NCI-H1417 (cell line): ENCODE results near the gene KDF1.
"Not testable (repeated sequence)": the region's sequence is repeated elsewhere in the genome, so short reads cannot be mapped to it uniquely, and the experiment has no call there.

ENCODE experiments used
- DNase-seq, 3 experiments: peaks; one replicate each; lab custom pipeline; 2025; lab: John Stamatoyannopoulos, UW

KDF1 gene

DNA sequence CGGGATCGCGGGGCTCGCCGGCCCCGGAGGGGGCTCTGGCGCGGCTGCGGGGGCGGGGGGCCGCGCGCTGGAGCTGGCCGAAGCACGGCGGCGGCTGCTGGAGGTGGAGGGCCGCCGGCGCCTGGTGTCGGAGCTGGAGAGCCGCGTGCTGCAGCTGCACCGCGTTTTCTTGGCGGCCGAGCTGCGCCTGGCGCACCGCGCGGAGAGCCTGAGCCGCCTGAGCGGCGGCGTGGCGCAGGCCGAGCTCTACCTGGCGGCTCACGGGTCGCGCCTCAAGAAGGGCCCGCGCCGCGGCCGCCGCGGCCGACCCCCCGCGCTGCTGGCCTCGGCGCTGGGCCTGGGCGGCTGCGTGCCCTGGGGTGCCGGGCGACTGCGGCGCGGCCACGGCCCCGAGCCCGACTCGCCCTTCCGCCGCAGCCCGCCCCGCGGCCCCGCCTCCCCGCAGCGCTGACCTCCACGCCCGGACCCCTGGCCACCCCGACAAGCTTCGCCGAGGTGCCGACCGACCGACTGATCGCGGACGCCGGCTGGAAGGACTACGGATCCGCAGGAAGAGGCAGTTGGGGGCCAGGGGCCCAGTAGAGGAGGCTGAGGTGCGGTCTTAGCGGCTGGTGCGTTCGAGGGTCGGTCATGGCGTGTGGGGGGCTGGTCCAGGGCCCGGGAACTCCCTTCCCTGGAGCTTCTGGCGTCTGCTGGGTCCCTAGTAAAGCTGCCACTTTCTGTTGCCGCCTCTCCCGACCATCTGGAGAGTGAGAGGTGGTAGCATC, 33.9 kb upstream of the KDF1 start:
- peak; percentile 22 to 47 (median 35) for DNase-seq

DNA sequence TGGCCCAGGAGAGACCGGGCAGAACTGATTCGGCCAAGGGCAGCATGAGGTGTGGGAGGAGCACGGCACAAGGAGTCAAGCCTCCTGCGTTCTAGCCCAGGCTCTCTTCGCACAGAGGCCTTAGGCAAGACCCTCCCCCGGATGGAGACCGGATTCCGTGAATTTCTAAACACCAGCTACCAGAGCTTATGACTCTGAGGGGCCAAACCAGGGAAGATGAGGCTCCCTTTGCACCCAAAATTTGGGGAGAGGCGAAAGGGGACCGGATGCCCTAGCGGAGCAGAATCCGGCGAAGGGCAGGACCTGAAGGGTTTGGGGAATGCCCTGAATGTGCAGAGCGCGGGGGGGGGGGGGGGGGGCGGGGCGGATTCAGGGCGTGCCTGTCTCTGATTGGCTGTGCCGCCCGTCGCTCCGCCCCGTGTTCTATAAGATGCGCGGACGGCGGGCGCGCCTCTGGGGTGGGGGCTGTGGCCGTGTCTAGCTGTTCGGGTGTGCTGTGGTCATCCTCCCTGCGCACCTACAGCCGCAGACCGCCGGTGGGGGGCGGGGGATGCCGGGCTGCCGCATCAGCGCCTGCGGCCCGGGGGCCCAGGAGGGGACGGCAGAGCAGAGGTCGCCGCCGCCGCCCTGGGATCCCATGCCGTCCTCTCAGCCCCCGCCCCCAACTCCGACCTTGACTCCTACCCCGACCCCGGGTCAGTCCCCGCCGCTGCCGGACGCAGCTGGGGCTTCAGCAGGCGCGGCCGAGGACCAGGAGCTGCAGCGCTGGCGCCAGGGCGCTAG, 33.2 kb upstream of the KDF1 start, which contains the start of gene TRNP1:
TRNP1 (plus strand) TSS at position 456 of the 783 bp plus-strand sequence; CDS start at position 551, 95 bp downstream.
- DNase-seq = peak; percentile 62 to 88 (median 77)

DNA sequence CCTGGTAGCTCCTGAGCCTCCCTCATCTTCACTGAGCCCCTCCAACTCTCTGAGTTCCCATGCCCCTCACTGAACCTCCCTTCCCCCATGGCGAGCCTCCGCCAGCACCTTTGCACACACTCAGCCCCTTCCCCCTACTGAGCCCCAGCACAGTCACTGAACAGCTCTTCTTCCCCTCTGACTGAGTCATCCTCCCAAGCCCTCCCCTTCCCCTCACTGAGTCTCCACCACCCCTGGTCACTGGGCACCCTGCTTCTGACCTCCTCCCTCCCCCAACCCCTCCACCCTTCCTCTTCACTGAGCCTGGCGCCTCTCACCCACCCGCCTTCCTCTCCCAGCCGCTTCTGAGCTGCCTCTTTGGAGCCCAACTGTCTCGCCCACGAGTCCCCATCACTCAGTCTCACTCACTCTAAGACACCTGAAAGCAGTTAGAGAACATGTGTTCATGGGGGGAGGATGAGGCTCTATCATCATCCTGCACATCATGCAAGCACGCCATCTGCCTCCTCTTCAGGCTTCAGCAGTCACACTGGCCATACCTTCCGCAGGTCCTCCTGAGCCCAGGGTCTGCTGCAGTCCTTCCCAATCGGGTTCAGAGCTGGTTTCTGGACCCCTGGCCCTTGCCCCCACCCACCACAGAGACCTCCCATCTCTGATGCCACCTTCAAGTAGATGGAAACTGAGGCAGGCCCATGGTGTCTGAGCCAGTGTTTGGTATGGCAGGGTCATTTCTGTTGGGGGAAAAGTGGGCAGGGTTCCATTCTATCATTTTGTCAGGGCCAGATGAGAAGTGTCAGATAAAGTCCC, 31.2 kb upstream of the KDF1 start:
- DNase-seq = no peak

DNA sequence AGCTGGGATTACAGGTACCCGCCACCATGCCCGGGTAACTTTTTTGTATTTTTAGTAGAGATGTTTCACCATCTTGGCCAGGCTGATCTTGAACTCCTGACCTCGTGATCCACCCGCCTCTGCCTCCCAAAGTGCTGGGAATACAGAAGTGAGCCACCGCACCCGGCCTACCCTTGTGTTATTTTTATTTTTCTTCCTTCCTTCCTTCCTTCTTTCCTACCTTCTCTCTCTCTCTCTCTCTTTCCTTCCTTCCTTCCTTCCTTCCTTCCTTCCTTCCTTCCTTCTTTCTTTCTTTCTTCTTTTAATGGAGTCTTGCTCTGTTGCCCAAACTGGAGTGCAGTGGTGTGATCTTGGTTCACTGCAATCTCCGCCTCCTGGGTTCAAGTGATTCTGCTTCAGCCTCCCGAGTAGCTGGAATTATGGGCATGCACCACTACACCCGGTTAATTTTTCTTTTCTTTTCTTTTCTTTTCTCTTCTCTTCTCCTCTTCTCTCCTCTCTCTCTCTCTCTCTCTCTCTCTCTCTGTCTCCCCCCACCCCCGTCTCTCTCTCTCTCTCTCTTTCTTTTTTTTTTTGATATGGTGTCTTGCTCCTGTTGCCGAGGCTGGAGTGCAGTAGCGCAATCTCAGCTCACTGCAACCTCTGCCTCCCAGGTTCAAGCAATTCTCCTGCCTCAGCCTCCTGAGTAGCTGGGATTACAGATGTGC, 29.3 kb upstream of the KDF1 start:
- not testable (repeated sequence) for DNase-seq

DNA sequence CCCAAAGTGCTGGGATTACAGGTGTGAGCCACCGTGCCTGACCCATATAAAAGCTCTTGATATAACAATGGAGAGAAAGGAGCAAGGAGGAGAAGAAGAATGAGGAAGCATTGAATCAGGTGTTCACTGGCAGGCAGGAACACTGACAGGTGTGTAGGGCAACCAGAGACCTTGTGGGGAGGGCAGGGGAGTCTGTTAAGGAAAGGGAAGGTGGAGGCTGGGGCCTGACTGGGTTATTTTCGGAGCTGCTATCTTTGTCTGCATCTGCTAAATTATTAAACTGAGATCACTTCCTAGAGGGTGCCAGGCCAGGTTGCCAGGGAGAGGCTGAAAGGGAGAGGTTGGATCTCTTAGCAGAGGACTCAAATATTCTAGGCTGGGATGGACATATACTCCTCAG, 26.4 kb upstream of the KDF1 start:
- DNase-seq = no peak

DNA sequence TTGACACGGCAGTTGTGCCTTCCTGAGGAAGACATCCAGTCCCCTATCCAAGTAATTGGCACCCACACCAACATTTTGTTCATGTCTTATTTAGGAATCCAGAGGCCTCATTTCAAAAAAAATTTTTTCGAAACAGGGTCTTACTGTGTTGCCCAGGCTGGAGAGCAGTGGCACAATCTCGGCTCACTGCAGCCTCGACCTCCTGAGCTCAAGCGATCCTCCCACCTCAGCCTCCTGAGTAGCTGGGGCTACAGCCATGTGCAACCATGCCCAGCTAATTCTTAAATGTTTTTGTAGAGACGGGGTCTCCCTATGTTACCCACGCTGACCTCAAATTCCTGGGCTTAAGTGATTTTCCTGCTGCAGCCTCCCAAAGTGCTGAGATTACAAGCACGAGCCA, 24.0 kb upstream of the KDF1 start:
- DNase-seq = no peak

DNA sequence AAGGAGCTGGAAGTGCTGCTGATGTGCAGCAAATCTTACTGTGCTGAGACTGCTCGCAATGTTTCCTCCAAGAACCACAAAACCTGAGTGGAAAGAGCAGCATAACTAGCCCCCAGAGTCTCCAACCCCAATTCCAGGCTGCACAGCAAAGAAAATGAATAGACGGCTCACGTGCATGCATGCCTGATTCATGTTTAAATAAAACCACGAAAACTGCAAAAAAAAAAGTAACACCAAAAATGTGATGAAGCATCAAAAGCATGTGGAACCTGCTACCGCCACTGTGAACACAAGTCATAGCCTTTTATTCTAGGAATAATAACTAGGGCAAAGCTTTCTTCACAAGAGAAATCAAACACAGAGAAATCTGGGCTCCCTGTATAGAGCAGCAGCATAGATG, 23.6 kb upstream of the KDF1 start:
- DNase-seq = no peak

DNA sequence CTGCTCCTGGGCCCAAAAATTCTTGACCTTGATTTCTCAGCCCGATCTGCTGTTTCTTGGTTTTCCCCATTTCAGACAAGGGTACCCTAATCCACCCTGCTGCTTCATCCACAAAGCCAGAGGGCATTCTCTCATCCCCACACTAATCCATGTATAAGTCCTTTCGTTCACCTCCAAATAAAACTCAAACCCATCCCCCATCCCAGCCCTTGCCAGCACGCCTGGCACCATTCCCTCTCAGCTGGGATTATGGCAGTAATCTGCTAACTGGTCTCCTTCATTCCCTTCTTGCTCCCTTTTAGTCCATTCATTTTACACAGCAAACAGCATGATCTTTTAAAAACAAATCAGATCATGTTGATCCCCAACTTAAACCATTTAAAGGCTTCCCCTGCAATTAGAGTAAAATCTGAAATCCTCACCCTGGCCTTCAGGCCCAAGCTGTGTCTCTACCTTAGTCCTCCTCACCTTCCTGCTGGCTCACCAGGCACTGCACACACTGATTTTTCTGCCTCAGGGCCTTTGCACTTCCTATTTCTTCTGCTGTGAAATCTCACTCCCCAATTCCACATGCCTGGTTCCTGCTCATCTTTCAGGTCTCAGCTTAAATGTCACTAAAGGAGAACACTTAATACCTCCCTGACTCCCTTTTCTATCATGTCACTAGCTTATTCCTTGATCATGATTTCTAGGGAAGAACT, 21.0 kb upstream of the KDF1 start:
- no peak for DNase-seq

DNA sequence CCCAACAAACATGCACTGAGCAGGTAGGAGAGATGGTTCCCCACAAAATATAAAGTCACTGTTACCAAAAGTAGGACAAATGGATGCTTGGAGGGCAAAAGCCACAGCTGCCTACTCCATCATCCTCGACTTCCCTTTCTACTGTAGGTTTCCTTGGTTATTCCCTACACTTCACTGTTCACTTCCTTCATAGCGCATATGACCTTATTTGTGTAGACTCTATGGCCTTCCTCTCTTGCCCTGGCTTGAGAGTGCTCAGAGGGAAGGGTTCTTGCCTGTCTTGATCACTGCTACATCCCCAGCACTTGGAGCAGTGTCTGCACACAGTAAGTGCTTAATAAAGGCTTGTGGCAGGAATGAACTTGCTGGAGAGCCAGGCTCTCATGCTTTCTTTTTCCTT, 18.6 kb upstream of the KDF1 start:
- DNase-seq = no peak

DNA sequence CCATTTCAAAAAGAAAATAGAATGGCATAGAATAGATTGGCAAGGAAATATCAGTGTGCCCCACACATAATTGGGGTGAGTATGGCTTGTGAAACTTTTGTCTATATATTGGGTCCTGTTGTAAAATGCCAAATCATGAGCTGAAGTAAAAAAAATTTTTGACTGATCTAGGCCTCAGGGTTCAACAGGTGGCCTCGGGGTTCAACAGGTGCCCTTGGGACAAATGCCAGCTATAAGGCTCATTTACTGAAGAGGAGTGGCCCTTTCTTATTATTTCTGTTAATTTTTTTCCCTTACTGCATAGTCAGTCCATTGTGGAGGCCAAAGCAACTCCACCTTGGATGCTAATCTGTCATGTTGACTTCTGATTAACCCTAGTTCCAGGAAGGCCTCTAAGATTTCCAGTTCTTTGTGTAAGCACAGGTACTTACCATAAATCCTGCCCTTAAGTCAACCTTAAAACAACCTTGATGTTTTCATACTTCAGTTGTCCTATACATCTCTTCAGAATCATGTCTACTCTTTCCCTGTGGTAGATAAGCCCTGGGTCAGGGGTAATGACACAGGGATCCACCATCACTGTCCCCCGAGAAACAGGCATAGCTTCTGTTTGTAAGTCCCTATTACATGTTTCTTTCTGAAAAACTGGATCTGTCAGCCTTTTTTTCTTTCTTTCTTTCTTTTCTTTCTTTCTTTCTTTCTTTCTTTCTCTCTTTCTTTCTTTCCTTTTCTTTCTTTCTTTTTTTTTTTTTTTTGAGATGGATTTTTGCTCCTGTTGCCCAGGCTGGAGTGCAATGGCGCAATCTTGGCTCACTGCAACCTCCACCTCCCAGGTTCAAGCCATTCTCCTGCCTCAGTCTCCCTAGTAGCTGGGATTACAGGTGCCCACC, 16.6 kb upstream of the KDF1 start:
- DNase-seq = no peak

DNA sequence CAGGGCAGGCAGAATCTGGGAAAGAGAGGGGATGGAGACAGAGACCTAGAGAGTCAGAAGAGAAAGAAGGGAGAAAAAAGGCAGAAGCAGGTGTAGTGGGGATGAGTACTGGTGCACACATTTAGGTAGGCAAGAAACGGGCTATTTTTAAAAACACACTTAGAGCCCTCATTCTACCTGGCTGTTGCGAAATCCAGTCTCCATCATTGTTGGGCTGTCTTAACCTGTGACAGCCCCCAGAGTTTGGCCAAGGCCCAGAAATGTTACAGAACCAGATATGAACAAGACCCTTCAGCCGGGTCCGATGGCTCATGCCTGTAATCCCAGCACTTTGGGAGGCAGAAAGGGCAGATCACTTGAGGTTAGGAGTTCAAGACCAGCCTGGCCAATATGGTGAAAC, 12.6 kb upstream of the KDF1 start:
- DNase-seq = no peak

DNA sequence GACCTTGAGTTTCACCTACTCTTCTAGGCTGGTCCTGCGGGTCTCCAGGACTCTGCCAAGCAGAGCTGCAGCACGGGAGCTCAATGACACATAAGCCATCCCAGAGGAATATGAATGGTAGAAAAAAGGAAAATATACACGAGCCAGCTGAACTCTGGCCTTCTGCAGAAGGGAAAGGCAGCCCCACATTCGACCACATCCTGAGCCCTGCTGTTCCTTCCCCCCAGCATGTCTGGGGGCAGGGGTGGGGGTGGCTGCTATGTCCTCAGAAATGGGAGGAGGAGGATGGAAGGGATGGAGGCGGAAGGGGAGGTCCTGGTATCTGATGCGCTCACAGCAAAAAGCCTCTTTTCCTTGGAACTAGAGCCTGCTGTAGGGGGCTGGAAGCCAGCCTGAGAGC, 12.1 kb upstream of the KDF1 start:
- no peak for DNase-seq

DNA sequence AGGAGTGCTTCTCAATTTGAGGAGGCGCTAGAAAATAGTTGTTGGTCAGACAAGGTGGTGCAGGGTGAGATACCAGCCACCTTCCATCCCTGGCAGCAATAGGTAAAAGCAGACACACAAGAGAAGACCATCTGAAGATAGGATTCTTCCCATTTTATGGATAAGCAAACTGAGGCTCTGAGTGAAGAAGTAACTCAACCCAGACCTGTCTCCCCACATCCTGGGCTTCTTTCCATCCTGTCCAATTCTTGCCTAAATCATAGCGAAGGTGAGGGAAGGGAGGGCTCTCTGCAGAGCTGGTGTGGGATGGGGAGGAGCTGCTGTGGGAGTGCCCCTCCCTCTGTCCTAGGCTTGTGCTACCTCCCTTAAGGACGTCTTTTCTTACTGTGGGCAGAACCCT, 11.3 kb upstream of the KDF1 start:
- DNase-seq = no peak

DNA sequence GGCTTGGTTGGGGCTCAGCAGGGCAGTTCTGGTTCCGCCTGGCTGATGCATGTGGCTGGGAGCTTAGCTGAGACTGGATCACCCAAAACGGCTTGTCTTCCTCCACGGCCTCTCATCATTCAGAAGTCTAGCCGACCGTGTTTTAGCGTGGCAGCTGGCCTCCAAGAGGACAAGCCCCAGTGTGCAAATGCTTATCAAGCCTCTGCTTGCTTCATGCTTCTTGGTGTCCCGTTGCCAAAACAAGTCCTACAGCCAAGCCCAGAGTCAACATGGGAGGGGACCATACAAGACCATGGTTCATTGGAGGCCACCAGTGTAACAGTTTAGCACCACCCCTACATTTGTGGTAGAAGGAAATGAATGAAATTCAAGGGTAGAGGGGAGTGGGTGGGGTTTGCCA, 10.5 kb upstream of the KDF1 start:
- DNase-seq = no peak

DNA sequence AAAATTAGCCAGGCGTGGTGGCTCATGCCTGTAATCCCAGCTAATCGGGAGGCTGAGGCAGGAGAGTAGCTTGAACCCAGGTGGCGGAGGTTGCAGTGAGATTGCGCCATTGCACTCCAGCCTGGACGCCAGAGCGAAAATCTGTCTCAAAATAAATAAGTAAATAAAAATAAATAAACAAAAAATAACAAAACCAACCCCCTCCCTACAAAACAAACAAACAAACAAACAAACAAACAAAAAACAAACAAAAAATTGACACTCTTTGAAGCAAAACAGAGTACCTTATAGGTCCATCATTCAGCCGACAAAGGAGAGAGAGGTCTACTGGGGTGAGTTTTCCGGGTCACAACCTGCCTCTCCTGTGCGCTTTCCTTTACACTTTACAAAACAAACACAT, 5.4 kb upstream of the KDF1 start:
- DNase-seq = no peak

DNA sequence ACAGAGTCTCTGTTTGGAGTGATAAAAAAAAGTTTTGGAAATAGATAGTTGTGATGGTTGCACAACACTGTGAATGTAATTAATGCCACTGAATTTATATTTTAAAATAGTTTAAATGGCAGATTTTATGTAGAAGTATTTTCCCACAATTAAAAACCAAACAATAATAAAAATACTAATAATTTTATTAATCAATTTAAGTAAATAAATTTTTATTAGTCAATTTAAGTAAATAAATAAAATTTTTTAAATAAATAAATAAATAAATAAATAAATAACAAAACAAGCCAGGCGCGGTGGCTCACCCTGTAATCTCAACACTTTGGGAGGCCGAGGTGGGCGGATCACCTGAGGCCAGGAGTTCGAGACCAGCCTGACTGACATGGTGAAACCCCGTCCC, 4.9 kb upstream of the KDF1 start:
- no peak for DNase-seq

DNA sequence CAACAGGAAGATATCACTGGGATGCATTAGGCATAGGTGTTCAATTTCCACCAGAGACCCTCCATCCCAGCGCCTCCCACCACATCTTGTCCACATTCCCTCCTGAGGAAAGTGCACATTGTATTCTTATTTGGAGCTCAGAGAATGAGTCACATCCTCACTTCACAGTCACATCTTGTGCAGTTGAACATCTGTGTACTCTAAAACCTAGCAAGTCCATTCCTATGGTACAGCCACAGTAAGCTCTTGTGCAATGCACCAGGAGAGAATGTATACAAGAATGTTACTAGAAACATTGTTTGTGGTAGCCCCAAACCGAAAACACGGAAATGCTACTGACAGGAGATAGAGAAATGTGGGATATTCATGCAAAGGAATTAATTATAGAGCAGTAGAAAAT, 1.6 kb upstream of the KDF1 start:
- no peak for DNase-seq

DNA sequence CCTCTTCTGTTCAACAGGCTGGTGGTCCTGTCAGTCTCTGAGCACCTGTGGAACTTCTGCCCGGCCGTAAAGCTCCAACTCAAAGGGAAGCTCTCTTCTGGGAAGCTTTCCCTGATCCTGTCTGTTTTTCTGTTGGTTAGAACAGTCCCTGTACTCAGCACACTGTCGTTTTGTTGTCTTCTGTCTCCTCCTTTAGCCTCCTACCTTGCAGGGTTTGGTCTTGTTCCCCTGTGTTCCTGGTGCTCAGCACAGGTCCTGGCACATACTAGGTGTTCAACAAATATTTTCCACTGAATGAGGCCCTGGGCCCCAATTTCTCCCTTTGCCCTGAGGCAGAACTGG, 328 bp upstream of the KDF1 start:
- DNase-seq = no peak

DNA sequence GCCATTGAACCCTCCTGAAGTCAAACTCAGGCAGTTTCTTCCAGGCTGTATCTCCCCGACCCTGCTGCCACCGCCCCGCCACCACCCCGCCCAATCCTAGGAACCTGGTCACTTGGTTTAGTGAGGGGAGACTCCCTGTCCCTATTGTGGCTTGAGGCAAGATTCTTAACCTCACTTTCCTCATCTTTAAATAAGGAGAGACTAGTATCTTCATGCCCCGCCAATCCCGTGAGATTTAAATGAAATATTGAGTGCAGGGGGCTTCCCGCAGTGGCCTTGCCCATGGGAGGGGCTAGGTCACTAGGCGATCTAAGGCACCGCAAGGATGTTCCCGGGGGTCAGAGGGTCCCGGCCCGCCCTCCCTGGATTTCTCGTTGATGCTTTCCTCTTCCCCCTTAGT, 998 bp downstream of the KDF1 start:
- DNase-seq = no peak

DNA sequence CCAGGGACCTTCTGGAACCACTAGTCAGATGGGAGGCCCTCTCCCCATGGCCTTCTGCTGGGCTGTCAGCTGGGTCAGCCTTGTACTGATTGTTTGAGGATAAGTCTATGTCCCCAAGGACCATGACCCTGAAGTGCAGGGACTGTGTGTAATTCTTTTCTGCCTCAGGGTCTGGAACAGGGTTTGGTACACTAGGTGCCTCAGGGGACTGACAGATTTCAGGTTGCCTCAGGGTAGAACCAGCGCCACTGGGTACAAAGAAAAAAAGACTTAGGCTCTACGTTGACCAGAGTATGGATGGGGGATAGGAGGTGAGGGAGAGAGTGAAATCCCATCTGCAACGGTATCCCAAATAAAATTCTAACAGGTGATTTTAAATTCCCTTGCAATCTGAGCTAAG, 3.0 kb downstream of the KDF1 start:
- DNase-seq = no peak

DNA sequence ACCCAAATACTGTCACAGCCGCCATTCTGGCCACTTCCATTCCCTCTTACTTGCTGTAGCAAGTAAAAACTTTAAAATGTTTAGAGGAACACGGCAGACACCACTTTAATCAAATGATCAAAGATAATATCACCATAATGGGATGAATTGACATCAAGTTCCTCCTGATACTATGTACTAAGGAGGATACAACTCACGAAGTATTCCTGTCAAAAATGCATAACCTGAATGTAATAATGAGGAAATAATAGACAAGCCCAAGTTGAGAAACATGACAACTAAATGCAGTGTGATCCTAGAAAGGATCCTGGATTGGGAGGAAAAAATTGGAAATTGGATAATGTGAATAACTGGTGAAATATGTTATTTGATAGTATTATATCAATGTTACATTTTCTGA, 3.9 kb downstream of the KDF1 start:
- no peak for DNase-seq
